KOPT-K1 (cell line): ENCODE measurements around the gene ZMYM4.
A peak's percentile ranks its signal among the peaks of the same experiment; 100 is the strongest.
"Not testable (repeated sequence)": the region's sequence is repeated elsewhere in the genome, so short reads cannot be mapped to it uniquely, and the experiment has no call there.

Experiments used
- H3K27ac ChIP-seq: fragments of 200-600 bp; sonication (generic); 2 replicates; pipeline ENCODE4 v1.5.1; 2016; ENCODE audit warnings: antibody characterized with exemption, mild to moderate bottlenecking, low read depth, low read length; ENCODE audit not compliant: poor library complexity, severe bottlenecking
- H3K36me3 ChIP-seq: fragments of 200-600 bp; sonication (generic); 2 replicates; pipeline ENCODE4 v1.5.1; 2017; ENCODE audit warnings: antibody characterized with exemption, mild to moderate bottlenecking, low read length, moderate library complexity; ENCODE audit not compliant: insufficient read depth
- H3K9me3 ChIP-seq: fragments of 200-600 bp; sonication (generic); 2 replicates; pipeline ENCODE4 v1.5.1; 2017; ENCODE audit warnings: antibody characterized with exemption, low read length, mild to moderate bottlenecking; ENCODE audit not compliant: insufficient read depth, poor library complexity, severe bottlenecking

The ZMYM4 gene

DNA sequence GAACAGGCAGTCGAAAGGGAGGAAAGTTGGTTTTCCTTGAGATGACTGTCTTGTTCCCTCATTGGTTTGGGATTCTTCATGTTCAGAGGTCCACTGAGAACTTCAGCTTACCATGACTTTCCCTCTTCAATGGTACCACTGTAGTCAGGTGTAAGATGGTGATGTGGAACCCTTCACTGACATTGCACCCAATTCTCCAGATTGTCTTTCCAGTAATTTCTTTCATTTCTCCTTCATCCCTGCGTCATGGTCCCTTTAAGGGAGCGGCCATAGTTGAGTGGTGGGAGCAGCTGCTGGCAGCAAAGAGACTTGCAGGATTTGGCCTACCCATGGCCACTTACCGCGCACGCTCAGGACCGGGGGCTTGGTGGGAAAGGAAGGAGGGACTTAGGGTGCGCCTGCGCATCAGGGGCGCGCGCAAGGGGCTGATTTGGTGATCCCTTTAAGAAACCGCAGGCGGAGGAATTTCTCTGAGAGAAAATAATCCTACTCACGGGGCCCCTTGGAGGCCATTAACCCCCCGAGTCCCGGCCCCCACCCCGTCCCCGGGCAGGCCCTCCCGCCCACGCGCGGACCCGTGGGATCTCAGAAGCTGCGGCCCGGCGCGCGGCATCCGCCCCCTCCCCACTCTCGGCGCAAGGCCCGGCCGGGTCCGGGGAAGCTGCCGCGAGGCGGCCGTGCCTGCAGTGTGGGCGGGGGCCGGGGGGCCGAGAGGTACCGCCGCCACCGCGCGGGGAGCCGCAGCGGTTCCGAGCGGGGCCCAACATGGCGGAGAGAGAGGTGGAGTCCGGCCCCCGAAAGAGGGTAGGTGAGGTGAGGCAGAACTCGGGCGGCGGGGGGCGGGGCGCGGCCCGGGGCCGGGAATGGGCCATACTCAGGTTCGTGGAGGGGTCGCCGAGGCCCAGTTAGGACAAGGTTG is at the start of gene ZMYM4:
Gene ZMYM4, plus strand, starts transcription at position 428 of the 919 bp plus-strand sequence. Its CDS starts 338 bp downstream, at position 766.
- Histone ChIP-seq H3K9me3 (no peaks in the 10 kb centered on the region), H3K36me3 (0 out of 2 replicates have a peak, but pooled peaks cover 3% of the 10 kb centered on the region), H3K27ac (peak within 1 kb of the TSS; percentile 87)

DNA sequence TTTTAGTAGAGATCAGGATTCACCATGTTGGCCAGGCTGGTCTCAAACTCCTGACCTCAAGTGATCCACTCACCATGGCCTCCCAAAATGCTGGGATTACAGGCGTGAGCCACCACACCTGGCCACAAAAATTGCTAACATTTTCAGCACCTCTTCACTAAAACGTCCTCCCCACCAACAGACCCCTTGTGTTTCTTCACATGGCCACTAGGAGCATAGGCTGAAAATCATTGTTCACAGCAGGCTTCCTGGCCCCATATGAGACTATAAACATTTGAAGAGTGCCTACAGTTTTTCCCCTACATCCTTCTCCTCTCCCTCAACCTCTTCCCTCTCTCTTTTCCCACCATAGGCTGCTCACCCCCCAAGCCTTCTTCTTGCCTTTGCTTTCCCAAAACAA is 47.5 kb upstream of the ZMYM4 start:
- Histone ChIP-seq H3K36me3 (no peaks in the 10 kb centered on the region), H3K27ac (no peak overlapping the region), H3K9me3 (no peaks in the 10 kb centered on the region)

DNA sequence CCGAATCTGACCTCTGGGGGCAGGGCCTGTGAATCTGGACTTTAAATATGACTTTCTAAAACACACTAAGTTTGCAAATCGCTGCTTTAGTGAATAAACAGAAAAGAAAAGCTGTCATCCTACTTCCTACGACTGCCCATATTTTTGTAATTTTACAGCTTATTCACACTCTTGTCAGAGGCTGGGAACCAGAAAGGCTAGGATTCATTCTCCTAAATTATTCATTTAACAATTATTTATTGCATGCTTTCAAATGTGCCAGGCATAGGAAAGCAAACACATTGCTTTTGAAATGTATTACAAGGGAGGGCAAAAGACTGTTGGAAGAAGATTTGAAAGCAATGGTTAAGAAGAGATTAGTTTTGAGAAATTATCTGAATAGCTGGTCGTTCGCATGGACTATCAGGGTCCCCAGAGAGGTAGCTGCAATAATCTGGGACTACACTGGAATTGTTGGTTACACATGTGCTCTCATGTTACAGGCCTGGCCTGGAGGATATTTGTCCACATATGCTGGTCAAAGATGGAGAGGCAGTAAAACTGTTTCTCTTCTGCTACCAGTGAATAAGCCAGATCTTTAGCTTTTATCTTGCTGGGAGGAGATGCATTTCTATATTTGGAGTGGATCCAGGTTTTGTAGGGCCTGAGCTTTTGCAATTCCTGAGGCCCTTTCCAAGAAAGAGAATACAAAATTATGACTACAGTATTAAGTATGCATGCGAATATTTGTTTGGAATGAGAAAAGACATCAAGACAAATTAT is 46.0 kb upstream of the ZMYM4 start:
- Histone ChIP-seq H3K36me3 (no peaks in the 10 kb centered on the region), H3K9me3 (no peaks in the 10 kb centered on the region), H3K27ac (no peak overlapping the region)

DNA sequence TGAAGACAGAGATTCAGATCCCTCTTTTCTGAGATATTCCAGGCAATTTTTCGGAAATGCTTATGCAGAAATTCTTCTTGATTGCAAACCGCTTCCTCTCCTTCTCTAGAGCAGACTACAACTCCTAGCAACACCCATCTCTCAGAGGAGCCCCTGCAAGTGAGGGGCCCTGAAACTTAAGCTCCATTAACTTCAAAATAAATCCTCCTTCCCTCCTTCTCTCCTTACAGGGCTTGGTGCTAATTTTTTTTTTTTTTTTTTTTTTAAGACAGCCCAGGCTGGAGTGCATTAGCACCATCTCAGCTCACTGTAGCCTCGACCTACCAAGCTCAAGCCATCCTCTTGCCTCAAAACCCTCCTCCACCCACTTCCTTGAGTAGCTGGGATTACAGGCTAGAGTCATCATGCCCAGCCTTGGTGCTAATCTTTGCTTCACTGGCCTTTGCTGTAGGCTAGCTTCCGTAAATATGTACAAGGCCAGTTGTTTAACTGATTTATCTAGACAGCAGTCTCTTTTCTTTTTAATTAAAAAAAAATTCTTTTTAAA is 45.4 kb upstream of the ZMYM4 start:
- no peaks in the 10 kb centered on the region for H3K36me3 ChIP-seq
- H3K27ac ChIP-seq, result no peak overlapping the region

DNA sequence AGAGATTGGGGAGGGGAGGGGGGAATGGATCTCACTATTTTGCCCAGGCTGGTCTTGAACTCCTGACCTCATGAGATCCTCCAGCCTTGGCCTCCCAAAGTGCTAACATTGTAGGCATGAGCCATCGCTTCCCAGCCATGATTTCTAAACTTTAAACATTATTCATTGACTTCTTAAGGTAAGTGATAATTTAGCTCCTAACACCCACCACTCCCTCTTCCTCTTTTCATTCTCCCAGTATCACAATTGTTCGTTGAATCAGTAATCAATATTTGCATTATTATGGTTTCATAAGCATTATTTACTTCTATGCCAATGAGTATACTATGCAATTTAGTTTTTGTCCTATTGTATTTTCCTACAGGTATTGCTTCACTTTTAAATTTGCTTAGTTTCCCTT is 42.0 kb upstream of the ZMYM4 start:
- Histone ChIP-seq H3K27ac (no peak overlapping the region), H3K9me3 (no peaks in the 10 kb centered on the region), H3K36me3 (no peaks in the 10 kb centered on the region)

More for the DNA sequence above, 45.4 kb upstream of the ZMYM4 start:
- H3K9me3 ChIP-seq, result no peaks in the 10 kb centered on the region

- H3K27ac ChIP-seq, result no peak overlapping the region
- H3K36me3 ChIP-seq, result no peaks in the 10 kb centered on the region
These were observed 38.7 kb upstream of the ZMYM4 start for GRCh38 chr1:35229587-35230360.

DNA sequence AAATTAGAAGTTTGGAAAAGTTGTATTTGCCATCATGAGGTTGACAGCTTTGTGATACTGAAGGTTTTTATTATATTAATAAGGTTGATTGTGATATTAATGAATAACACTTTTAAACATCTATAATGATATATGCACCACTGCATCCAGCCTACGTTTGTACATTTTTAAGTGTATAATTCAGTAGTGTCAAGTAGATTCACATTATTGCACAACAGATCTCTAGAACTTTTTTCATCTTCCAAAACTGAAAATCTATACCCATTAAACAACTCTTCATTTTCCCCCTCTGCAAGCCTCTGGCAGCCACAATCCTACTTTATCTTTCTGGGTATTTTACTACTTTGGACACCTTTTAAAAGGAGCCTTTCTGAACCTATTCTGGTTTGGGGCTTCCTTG is 37.2 kb upstream of the ZMYM4 start:
- no peak overlapping the region for H3K27ac ChIP-seq
- H3K9me3 ChIP-seq, result no peaks in the 10 kb centered on the region
- H3K36me3 ChIP-seq, result no peaks in the 10 kb centered on the region

More at GRCh38 chr1:35229587-35230360, 38.7 kb upstream of the ZMYM4 start:
- H3K9me3 ChIP-seq, result no peaks in the 10 kb centered on the region

- H3K36me3 ChIP-seq, H3K9me3 ChIP-seq, H3K27ac ChIP-seq: not testable (repeated sequence)
These were observed 31.7 kb upstream of the ZMYM4 start for GRCh38 chr1:35236772-35237171.

GRCh38 chr1:35243691-35244090 is 24.8 kb upstream of the ZMYM4 start:
- Histone ChIP-seq H3K36me3 (no peaks in the 10 kb centered on the region), H3K27ac (no peak overlapping the region), H3K9me3 (no peaks in the 10 kb centered on the region)

GRCh38 chr1:35247256-35247655 is 21.3 kb upstream of the ZMYM4 start:
- Histone ChIP-seq H3K36me3 (no peaks in the 10 kb centered on the region), H3K9me3 (no peaks in the 10 kb centered on the region), H3K27ac (no peak overlapping the region)

DNA sequence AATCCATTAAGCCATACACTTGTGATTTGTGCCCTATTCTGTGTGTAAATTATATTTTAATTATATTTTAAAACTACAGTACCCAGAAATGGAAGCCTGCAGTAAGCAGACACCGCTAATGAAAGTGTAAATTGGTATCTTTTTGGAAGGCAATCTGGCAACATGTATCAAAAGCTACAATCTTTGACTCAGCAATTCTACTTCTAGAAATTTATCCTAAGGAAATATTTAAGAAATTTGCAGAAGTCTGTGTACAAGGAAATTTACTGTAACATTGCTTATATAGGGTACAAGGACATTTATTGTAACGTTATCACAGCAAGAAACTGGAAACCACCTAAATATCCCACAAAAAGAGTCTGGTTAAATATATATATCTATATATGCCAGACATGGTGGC is 14.6 kb upstream of the ZMYM4 start:
- no peak overlapping the region for H3K27ac ChIP-seq
- no peaks in the 10 kb centered on the region for H3K36me3 ChIP-seq
- no peaks in the 10 kb centered on the region for H3K9me3 ChIP-seq

DNA sequence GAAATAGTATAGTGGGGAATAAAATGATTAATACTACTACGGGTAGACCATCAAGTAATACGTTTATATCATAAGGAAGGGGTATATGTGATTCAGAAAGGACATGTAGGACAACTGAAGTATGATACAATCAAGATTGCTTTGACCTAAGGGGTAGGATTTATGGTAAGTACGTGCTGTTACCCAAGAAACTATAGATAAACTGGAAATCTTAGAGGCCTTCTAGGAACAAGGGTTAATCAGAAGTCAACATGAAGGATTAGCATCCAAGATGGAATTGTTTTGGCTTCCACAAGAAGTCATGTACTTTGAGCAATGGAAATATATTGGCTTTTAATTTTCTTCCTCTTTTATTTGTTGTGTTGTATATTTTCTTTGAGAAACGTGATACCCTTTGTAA is 13.2 kb upstream of the ZMYM4 start:
- Histone ChIP-seq H3K27ac (no peak overlapping the region), H3K9me3 (no peaks in the 10 kb centered on the region), H3K36me3 (no peaks in the 10 kb centered on the region)

DNA sequence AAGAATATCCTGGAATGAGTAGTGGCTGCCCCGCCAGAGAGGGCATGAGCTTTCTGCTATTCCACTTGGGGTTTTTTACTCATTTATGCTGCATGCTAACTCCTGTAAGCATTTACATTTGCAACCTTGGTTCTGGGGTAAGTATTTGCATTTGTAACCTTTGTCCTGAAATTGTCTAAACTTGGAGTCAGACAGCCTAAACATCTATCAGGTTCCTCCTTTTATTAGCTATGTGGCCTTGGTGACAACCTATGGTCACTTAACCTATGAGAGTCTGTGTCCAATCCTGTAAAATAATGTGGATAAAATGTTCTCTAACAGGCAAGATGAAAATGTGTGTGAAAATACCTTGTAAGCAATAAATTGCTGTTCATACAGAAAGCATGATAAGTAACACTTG is 8.9 kb upstream of the ZMYM4 start:
- Histone ChIP-seq H3K27ac (no peak overlapping the region), H3K36me3 (no peaks in the 10 kb centered on the region), H3K9me3 (no peaks in the 10 kb centered on the region)

DNA sequence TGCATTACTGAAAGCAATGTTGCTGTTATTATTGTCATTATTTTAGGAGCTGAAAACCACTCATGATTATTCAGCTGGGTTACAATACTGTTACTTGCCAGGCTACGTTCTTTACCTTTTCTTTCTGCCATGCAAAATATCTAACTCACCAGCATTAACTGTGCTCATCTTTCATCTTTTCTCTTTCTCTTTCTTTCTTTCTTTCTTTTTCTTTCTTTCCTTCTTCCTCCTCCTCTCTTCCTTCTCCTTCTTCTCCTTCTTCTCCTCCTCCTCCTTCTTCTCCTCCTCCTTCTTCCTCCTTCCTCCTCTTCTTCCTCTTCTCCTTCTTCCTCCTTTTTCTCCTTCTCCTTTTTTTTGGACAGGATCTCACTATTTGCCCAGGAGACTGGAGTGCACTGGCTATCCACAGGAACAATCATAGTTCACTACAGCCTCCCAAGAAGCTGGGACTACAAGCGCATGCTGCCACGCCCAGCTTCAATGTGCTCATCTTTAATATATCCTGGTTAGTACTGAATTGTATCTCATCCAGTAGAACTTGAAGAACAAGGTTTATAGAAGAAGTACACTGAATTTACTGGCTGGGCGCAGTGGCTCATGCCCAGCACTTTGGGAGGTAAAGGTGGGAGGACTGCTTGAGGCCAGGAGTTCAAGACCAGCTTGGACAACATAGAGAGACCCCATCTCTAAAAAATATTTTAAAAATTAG is 6.9 kb upstream of the ZMYM4 start:
- H3K27ac ChIP-seq, result no peak overlapping the region
- no peaks in the 10 kb centered on the region for H3K36me3 ChIP-seq
- no peaks in the 10 kb centered on the region for H3K9me3 ChIP-seq
